ACHN (cell line): ENCODE measurements around the gene FGD3.

Experiments used
- DNase-seq: peaks from one replicate; pipeline ENCODE4 v3.0.0-alpha.2; 2015
- in situ Hi-C: cut with HindIII; loops from 2 replicates; pipeline ENCODE4 v1.10.0; 2017; ENCODE audit warnings: low sequenced_read_pairs, low pct_ligation_motif_present, low pct_unique_long_range_greater_than_20kb

Gene FGD3

GRCh38 chr9:92971776-92972175, 24.5 kb downstream of the FGD3 start:
- DNase-seq = no peak
- in situ Hi-C loops = no loop called here

GRCh38 chr9:92973700-92974099, 26.4 kb downstream of the FGD3 start:
- no peak for DNase-seq
- in situ Hi-C loops = no loop called here

- in situ Hi-C loops = no loop called here
- DNase-seq = no peak
Measured at GRCh38 chr9:92974161-92974661, 26.9 kb downstream of the FGD3 start.

GRCh38 chr9:92974761-92975755, 27.7 kb downstream of the FGD3 start:
- no peak for DNase-seq
- in situ Hi-C loops = no loop called here

- in situ Hi-C loops = no loop called here
- no peak for DNase-seq
Measured at GRCh38 chr9:92976431-92976830, 29.1 kb downstream of the FGD3 start.

GRCh38 chr9:92977279-92977678, 30.0 kb downstream of the FGD3 start:
- no peak for DNase-seq
- in situ Hi-C loops = no loop called here

GRCh38 chr9:92978345-92978875, 31.1 kb downstream of the FGD3 start:
- DNase-seq = no peak
- in situ Hi-C loops = no loop called here

GRCh38 chr9:92979283-92980056, 32.1 kb downstream of the FGD3 start:
- in situ Hi-C loops = no loop called here
- no peak for DNase-seq

- in situ Hi-C loops = no loop called here
Measured at GRCh38 chr9:92980085-92980745, 32.9 kb downstream of the FGD3 start.

GRCh38 chr9:92982130-92982529, 34.8 kb downstream of the FGD3 start:
- in situ Hi-C loops = no loop called here
- no peak for DNase-seq

More at GRCh38 chr9:92980085-92980745, 32.9 kb downstream of the FGD3 start:
- DNase-seq = no peak

GRCh38 chr9:92983984-92984589, 36.8 kb downstream of the FGD3 start:
- DNase-seq = peak; percentile 1

GRCh38 chr9:92984976-92985375, 37.7 kb downstream of the FGD3 start:
- DNase-seq = no peak
- in situ Hi-C loops = no loop called here

More at GRCh38 chr9:92983984-92984589, 36.8 kb downstream of the FGD3 start:
- in situ Hi-C loops = no loop called here

GRCh38 chr9:92986176-92987119, 39.1 kb downstream of the FGD3 start:
- DNase-seq = no peak
- in situ Hi-C loops = no loop called here

- no peak for DNase-seq
- in situ Hi-C loops = no loop called here
Measured at GRCh38 chr9:92988215-92988768, 41.0 kb downstream of the FGD3 start.

GRCh38 chr9:92989561-92989960, 42.2 kb downstream of the FGD3 start:
- in situ Hi-C loops = no loop called here
- no peak for DNase-seq

GRCh38 chr9:92990461-92990860, 43.1 kb downstream of the FGD3 start:
- DNase-seq = no peak
- in situ Hi-C loops = no loop called here

- in situ Hi-C loops = no loop called here
- DNase-seq = no peak
Measured at GRCh38 chr9:92992549-92992948, 45.2 kb downstream of the FGD3 start.
